ENCODE data around the gene XRCC3. TPM values are rescaled to one million over a fixed set of nuclear protein-coding genes. Genes with fewer than 3 reads are reported as not detected.

Gene XRCC3
- total and polyA plus RNA-seq, 4 donors = 1.7 to 14.1 (median 2.8) TPM

GRCh38 chr14:103728721-103729120 lies 13.5 kb upstream of the XRCC3 start (continued):
- TF ChIP-seq CTCF (IDR thresholded peaks at IDR 0.05; ENCODE audit: low read depth, low read length, missing input control) = no peak

GRCh38 chr14:103728141-103728540 lies 12.9 kb upstream of the XRCC3 start:
- 96% methylated on average over 19 of the region's 19 CpGs for WGBS

GRCh38 chr14:103727313-103727980 lies 12.2 kb upstream of the XRCC3 start:
- no peak overlapping the region for H3K27ac ChIP-seq (ENCODE audit: low read depth in 1 of 2, low read length in 2 of 2)
- H3K27me3 ChIP-seq (ENCODE audit: control insufficient read depth in 4 of 4, insufficient read depth in 4 of 4, low read length in 3 of 4) = no peaks in the 10 kb centered on the region
- H3K4me1 ChIP-seq (ENCODE audit: control insufficient read depth in 4 of 4, insufficient read depth in 4 of 4, low read length in 3 of 4) = peaks cover 0 to 20% (median 13%) of the 10 kb centered on the region in 4 donors
- no peak for DNase-seq (ENCODE audit: low spot score)
- peaks cover 0 to 14% (median 9%) of the 10 kb centered on the region in 4 donors for H3K36me3 ChIP-seq (ENCODE audit: control insufficient read depth in 4 of 4, insufficient read depth in 3 of 4, low read depth in 1 of 4, low read length in 3 of 4)
- 88% methylated on average over 53 of the region's 53 CpGs for WGBS
- H3K9me3 ChIP-seq (ENCODE audit: control insufficient read depth in 4 of 4, low read length in 3 of 4) = no peaks in the 10 kb centered on the region
- H3K4me3 ChIP-seq (ENCODE audit: low read depth in 1 of 3, low read length in 3 of 3) = no peak overlapping the region
- no peak overlapping the region for H3K9ac ChIP-seq (ENCODE audit: low read depth in 1 of 2, low read length in 2 of 2)
- TF ChIP-seq SP1 (IDR thresholded peaks at IDR 0.05) = no peak
- no peak for TF ChIP-seq HNF4G (IDR thresholded peaks at IDR 0.05)
- TF ChIP-seq ZBTB33 (IDR thresholded peaks at IDR 0.05) = no peak
- TF ChIP-seq ATF3 (IDR thresholded peaks at IDR 0.05) = no peak
- no peak for TF ChIP-seq JUND (IDR thresholded peaks at IDR 0.05)
- no peak for TF ChIP-seq YY1 (IDR thresholded peaks at IDR 0.05)
- TF ChIP-seq MAX (IDR thresholded peaks at IDR 0.05) = no peak
- no peak for TF ChIP-seq HNF4A (conservative IDR thresholded peaks at IDR 0.05)
- no peak for TF ChIP-seq NR2F2 (IDR thresholded peaks at IDR 0.05)
- TF ChIP-seq RAD21 (IDR thresholded peaks at IDR 0.05) = no peak
- no peak for TF ChIP-seq FOXA2 (IDR thresholded peaks at IDR 0.05)
- TF ChIP-seq TAF1 (conservative IDR thresholded peaks at IDR 0.05) = no peak

More at GRCh38 chr14:103728141-103728540, 12.9 kb upstream of the XRCC3 start:
- no peak for DNase-seq (ENCODE audit: low spot score)
- Histone ChIP-seq H3K4me1 (ENCODE audit: control insufficient read depth in 4 of 4, insufficient read depth in 4 of 4, low read length in 3 of 4) (peaks cover 0 to 19% (median 10%) of the 10 kb centered on the region in 4 donors), H3K27me3 (ENCODE audit: control insufficient read depth in 4 of 4, insufficient read depth in 4 of 4, low read length in 3 of 4) (no peaks in the 10 kb centered on the region), H3K9me3 (ENCODE audit: control insufficient read depth in 4 of 4, low read length in 3 of 4) (no peaks in the 10 kb centered on the region), H3K36me3 (ENCODE audit: control insufficient read depth in 4 of 4, insufficient read depth in 3 of 4, low read depth in 1 of 4, low read length in 3 of 4) (peaks cover 0 to 20% (median 13%) of the 10 kb centered on the region in 4 donors), H3K9ac (ENCODE audit: low read depth in 1 of 2, low read length in 2 of 2) (no peak overlapping the region), H3K27ac (ENCODE audit: low read depth in 1 of 2, low read length in 2 of 2) (no peak overlapping the region), H3K4me3 (ENCODE audit: low read depth in 1 of 3, low read length in 3 of 3) (no peak overlapping the region)
- TF ChIP-seq RAD21 (IDR thresholded peaks at IDR 0.05) (no peak), TAF1 (conservative IDR thresholded peaks at IDR 0.05) (no peak), YY1 (IDR thresholded peaks at IDR 0.05) (no peak), EGR1 (IDR thresholded peaks at IDR 0.05; ENCODE audit: low read depth in 2 of 2) (no peak), NR2F2 (IDR thresholded peaks at IDR 0.05) (no peak), JUND (IDR thresholded peaks at IDR 0.05) (no peak), MAX (IDR thresholded peaks at IDR 0.05) (no peak), HNF4G (IDR thresholded peaks at IDR 0.05) (no peak), REST (IDR thresholded peaks at IDR 0.05) (no peak)

All from liver (tissue), 9 donors.